Keratinocyte (primary cell): ENCODE data around the gene HOXB9. TPM values are rescaled to one million over a fixed set of nuclear protein-coding genes. Genes with fewer than 3 reads are reported as not detected.

Source experiments
- DNase-seq: peaks from one replicate; pipeline ENCODE4 v3.0.0-alpha.2; 2011; ENCODE audit warnings: low read depth, missing footprints, low spot score
- FAIRE-seq: peaks from 2 replicates; lab custom pipeline; 2011; peaks lifted over from hg19 to GRCh38; lab: Jason Lieb, UNC
- H2AFZ ChIP-seq: 2 replicates; pipeline ENCODE4 v1.6.0; 2012; ENCODE audit warnings: low read length, control low read depth, inconsistent platforms; ENCODE audit not compliant: control insufficient read depth
- H3K27ac ChIP-seq: 2 replicates; pipeline ENCODE4 v1.5.1; 2011; ENCODE audit warnings: low read length; ENCODE audit not compliant: control insufficient read depth, insufficient read depth
- H3K27me3 ChIP-seq: 3 replicates; pipeline ENCODE4 v1.6.0; 2011; ENCODE audit warnings: low read length; ENCODE audit not compliant: control insufficient read depth, insufficient read depth; ENCODE audit errors: extremely low read depth
- H3K36me3 ChIP-seq, 2 experiments: 2 replicates in 1 of 2; 3 replicates in 1 of 2; pipeline ENCODE4 v1.5.1; 2011; ENCODE audit warnings: low read length in 2 of 2, mild to moderate bottlenecking in 1 of 2; ENCODE audit not compliant: control insufficient read depth in 2 of 2, insufficient read depth in 2 of 2; ENCODE audit errors: extremely low read depth in 1 of 2
- H3K4me1 ChIP-seq: 3 replicates; pipeline ENCODE4 v1.5.1; 2011; ENCODE audit warnings: low read length; ENCODE audit not compliant: control insufficient read depth, insufficient read depth; ENCODE audit errors: extremely low read depth
- H3K4me2 ChIP-seq: 3 replicates; pipeline ENCODE4 v1.6.0; 2011; ENCODE audit warnings: low read depth, low read length; ENCODE audit not compliant: control insufficient read depth, insufficient read depth; ENCODE audit errors: extremely low read depth
- H3K4me3 ChIP-seq, 3 experiments: fragments of 200-600 bp in 1 of 3; sonication (generic) in 1 of 3; 2 replicates in 2 of 3; 3 replicates in 1 of 3; pipeline ENCODE4 v1.5.1; 2011 to 2016; ENCODE audit warnings: low read length in 3 of 3, mild to moderate bottlenecking in 3 of 3, control low read depth in 2 of 3, inconsistent platforms in 1 of 3, low read depth in 1 of 3, mixed read lengths in 1 of 3, mixed run types in 1 of 3, moderate library complexity in 1 of 3; ENCODE audit not compliant: control insufficient read depth in 2 of 3, insufficient read depth in 2 of 3; ENCODE audit errors: extremely low read depth in 1 of 3
- H3K79me2 ChIP-seq: 2 replicates; pipeline ENCODE4 v1.6.0; 2012; ENCODE audit warnings: low read length; ENCODE audit not compliant: control insufficient read depth, insufficient read depth
- H3K9ac ChIP-seq: 3 replicates; pipeline ENCODE4 v1.6.0; 2011; ENCODE audit warnings: low read length; ENCODE audit not compliant: control insufficient read depth, insufficient read depth; ENCODE audit errors: extremely low read depth
- H3K9me1 ChIP-seq: 3 replicates; pipeline ENCODE4 v1.6.0; 2011; ENCODE audit warnings: low read length; ENCODE audit not compliant: control insufficient read depth, insufficient read depth; ENCODE audit errors: extremely low read depth
- H3K9me3 ChIP-seq: 2 replicates; pipeline ENCODE4 v1.5.1; 2012; ENCODE audit warnings: low read depth, low read length; ENCODE audit not compliant: control insufficient read depth
- H4K20me1 ChIP-seq: 3 replicates; pipeline ENCODE4 v1.6.0; 2011; ENCODE audit warnings: low read length; ENCODE audit not compliant: control insufficient read depth, insufficient read depth; ENCODE audit errors: extremely low read depth
- EZH2 ChIP-seq: IDR thresholded peaks from one replicate; pipeline ENCODE4 v1.6.1; 2012; ENCODE audit warnings: inconsistent platforms, mild to moderate bottlenecking, low read length, moderate library complexity
- dilution Hi-C: fragments of 300-500 bp; cut with MboI; formaldehyde crosslinking; loops from one replicate; pipeline ENCODE4 v1.7.0; 2020; ENCODE audit warnings: low sequenced_read_pairs; ENCODE audit not compliant: extremely low pct_ligation_motif_present
- polyA plus RNA-seq, 5 experiments: library from polyadenylated mRNA; depleted of rRNA in 3 of 5; stranded (reverse) in 3 of 5; stranded (forward) in 1 of 5; unstranded in 1 of 5; fragments of >200 nt; gene quantifications; 1 replicate in 1 of 5; 2 replicates in 3 of 5; 3 replicates in 1 of 5; pipeline versions ENCODE4 v1.2.1 to v1.2.3, GENCODE V29; 2011 to 2012; ENCODE audit warnings: missing spikeins in 2 of 5, low read depth in 1 of 5, low replicate concordance in 1 of 5
- TF ChIP-seq, protein P1 (sequence below), 3 experiments: IDR thresholded peaks in 1 of 3; conservative IDR thresholded peaks in 1 of 3; optimal IDR thresholded peaks in 1 of 3; 2 replicates in 2 of 3; 3 replicates in 1 of 3; pipeline versions ENCODE3 to v1.5.1; 2011; ENCODE audit warnings: low read length in 3 of 3, mild to moderate bottlenecking in 3 of 3, moderate library complexity in 2 of 3, control low read depth in 1 of 3, inconsistent platforms in 1 of 3; ENCODE audit not compliant: insufficient read depth in 2 of 3; ENCODE audit errors: extremely low read depth in 1 of 3

The HOXB9 gene
- polyA plus RNA-seq, 1 donor (not counting 4 experiments of a cell fraction or from before 2014, with no cell fraction given), result 0.03 TPM

DNA sequence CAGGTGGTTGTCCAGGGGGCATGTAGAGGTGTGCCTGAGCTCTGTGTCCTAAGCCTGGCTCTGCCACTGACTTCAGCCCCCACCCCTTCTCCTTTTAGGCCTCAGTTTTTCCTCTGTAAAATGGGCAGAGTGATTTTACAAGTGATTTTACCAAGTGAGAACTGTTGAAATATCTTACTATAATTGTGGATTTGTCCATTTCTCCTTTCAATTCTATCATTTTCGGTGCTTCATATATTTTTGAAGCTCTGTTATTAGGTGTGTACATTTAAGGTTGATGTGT is 21.7 kb upstream of the HOXB9 start:
- Histone ChIP-seq H3K4me3 (no peak overlapping the region), H2AFZ (no peak overlapping the region), H4K20me1 (peaks cover 2% of the 10 kb centered on the region), H3K9me3 (no peaks in the 10 kb centered on the region), H3K4me1 (no peaks in the 10 kb centered on the region), H3K79me2 (no peaks in the 10 kb centered on the region), H3K9me1 (no peaks in the 10 kb centered on the region), H3K36me3 (no peaks in the 10 kb centered on the region), H3K4me2 (no peak overlapping the region), H3K27me3 (peaks cover 66% of the 10 kb centered on the region), H3K27ac (no peak overlapping the region), H3K9ac (no peak overlapping the region)
- no peak for DNase-seq
- FAIRE-seq, result no peak
- TF ChIP-seq, protein P1, sequence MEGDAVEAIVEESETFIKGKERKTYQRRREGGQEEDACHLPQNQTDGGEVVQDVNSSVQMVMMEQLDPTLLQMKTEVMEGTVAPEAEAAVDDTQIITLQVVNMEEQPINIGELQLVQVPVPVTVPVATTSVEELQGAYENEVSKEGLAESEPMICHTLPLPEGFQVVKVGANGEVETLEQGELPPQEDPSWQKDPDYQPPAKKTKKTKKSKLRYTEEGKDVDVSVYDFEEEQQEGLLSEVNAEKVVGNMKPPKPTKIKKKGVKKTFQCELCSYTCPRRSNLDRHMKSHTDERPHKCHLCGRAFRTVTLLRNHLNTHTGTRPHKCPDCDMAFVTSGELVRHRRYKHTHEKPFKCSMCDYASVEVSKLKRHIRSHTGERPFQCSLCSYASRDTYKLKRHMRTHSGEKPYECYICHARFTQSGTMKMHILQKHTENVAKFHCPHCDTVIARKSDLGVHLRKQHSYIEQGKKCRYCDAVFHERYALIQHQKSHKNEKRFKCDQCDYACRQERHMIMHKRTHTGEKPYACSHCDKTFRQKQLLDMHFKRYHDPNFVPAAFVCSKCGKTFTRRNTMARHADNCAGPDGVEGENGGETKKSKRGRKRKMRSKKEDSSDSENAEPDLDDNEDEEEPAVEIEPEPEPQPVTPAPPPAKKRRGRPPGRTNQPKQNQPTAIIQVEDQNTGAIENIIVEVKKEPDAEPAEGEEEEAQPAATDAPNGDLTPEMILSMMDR (optimal IDR thresholded peaks at IDR 0.05 in 1 of 3, IDR thresholded peaks at IDR 0.05 in 1 of 3, conservative IDR thresholded peaks at IDR 0.05 in 1 of 3; ENCODE audit: extremely low read depth in 1 of 3, insufficient read depth in 2 of 3, low read length in 3 of 3), result no peak
- TF ChIP-seq EZH2, result no peak
- dilution Hi-C loops, result no loop called here

DNA sequence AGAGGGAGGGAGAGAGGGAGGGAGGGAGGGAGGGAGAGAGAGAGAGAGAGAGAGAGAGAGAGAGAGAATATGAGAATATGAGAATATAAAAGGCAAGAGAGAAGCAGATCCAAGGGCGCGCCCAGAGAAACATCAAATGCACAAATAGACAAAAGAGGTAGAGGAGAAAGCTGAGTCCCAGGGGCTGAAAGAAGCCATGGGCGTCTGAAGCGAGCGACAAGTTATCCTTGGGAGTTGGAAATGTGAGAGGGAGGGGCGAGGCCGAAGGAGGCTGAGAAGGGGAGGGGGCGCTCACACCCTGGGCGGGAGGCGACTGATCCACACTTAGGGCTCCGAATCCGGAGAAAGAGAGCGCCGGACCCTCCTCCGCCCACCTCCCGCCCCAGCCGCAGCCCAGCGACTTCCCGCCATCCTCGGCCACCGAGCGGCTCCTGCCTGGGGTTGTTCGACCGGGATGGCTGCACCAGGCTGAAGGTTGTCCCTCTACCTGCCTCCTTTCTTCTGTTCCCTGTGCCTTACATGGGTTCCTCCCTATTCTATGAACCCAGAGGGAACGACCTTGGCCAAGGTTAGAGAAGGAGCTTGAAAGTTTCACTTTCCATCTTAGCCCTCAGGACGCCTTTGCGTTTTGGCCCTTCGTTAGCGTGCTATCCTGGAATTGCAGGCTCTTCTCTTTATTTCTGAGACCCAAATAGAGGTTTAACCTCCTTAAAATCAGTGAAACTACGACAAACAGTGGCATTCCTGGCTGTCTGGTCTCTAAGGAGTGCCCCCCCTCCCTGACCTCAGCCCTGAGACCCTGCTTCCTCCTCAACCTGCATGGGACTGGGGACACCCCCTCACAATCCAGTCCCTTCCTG is 21.2 kb upstream of the HOXB9 start:
- no peak for FAIRE-seq
- H3K79me2 ChIP-seq, result no peaks in the 10 kb centered on the region
- no peaks in the 10 kb centered on the region for H3K9me3 ChIP-seq
- no peak overlapping the region for H3K9ac ChIP-seq
- H3K4me2 ChIP-seq, result peak overlapping the region; percentile 79
- H3K27me3 ChIP-seq, result peaks cover 72% of the 10 kb centered on the region
- peaks cover 2% of the 10 kb centered on the region for H4K20me1 ChIP-seq
- H3K9me1 ChIP-seq, result no peaks in the 10 kb centered on the region
- DNase-seq, result no peak
- H3K4me3 ChIP-seq, result peak overlapping the region in 2 of 3 experiments; percentile 27 to 40
- peak; percentile 83 for TF ChIP-seq EZH2
- TF ChIP-seq, protein P1 (optimal IDR thresholded peaks at IDR 0.05 in 1 of 3, IDR thresholded peaks at IDR 0.05 in 1 of 3, conservative IDR thresholded peaks at IDR 0.05 in 1 of 3; ENCODE audit: extremely low read depth in 1 of 3, insufficient read depth in 2 of 3, low read length in 3 of 3), result no peak
- dilution Hi-C loops, result no loop called here
- no peak overlapping the region for H2AFZ ChIP-seq
- H3K4me1 ChIP-seq, result no peaks in the 10 kb centered on the region
- no peaks in the 10 kb centered on the region for H3K36me3 ChIP-seq
- H3K27ac ChIP-seq, result no peak overlapping the region
